ENCODE measurements around the gene LDLRAD2.
"Not testable (repeated sequence)": the region's sequence is repeated elsewhere in the genome, so short reads cannot be mapped to it uniquely, and the experiment has no call there.

The LDLRAD2 gene

GRCh38 chr1:21823980-21824702, 12.1 kb downstream of the LDLRAD2 start:
- in situ Hi-C loops (cut with MboI; ENCODE audit: low sequenced_read_pairs), result no loop called here

GRCh38 chr1:21824926-21825325, 12.9 kb downstream of the LDLRAD2 start:
- in situ Hi-C loops (cut with MboI; ENCODE audit: low sequenced_read_pairs), result no loop called here

GRCh38 chr1:21825393-21825792, 13.3 kb downstream of the LDLRAD2 start:
- in situ Hi-C loops (cut with MboI; ENCODE audit: low sequenced_read_pairs), result no loop called here

GRCh38 chr1:21826694-21827093, 14.6 kb downstream of the LDLRAD2 start:
- in situ Hi-C loops (cut with MboI; ENCODE audit: low sequenced_read_pairs), result not testable (repeated sequence)

- in situ Hi-C loops (cut with MboI; ENCODE audit: low sequenced_read_pairs), result no loop called here
Measured at GRCh38 chr1:21827141-21827679, 15.1 kb downstream of the LDLRAD2 start.

GRCh38 chr1:21828075-21828474, 16.0 kb downstream of the LDLRAD2 start:
- in situ Hi-C loops (cut with MboI; ENCODE audit: low sequenced_read_pairs), result no loop called here

- in situ Hi-C loops (cut with MboI; ENCODE audit: low sequenced_read_pairs), result no loop called here
Measured at GRCh38 chr1:21828506-21829210, 16.6 kb downstream of the LDLRAD2 start.

GRCh38 chr1:21829294-21829693, 17.2 kb downstream of the LDLRAD2 start:
- in situ Hi-C loops (cut with MboI; ENCODE audit: low sequenced_read_pairs), result no loop called here

- in situ Hi-C loops (cut with MboI; ENCODE audit: low sequenced_read_pairs), result no loop called here
Measured at GRCh38 chr1:21830792-21831453, 18.9 kb downstream of the LDLRAD2 start.

- in situ Hi-C loops (cut with MboI; ENCODE audit: low sequenced_read_pairs), result no loop called here
Measured at GRCh38 chr1:21831454-21831970, 19.4 kb downstream of the LDLRAD2 start.

GRCh38 chr1:21833392-21833976, 21.4 kb downstream of the LDLRAD2 start:
- in situ Hi-C loops (cut with MboI; ENCODE audit: low sequenced_read_pairs), result no loop called here

- in situ Hi-C loops (cut with MboI; ENCODE audit: low sequenced_read_pairs), result no loop called here
Measured at GRCh38 chr1:21834094-21834493, 22.0 kb downstream of the LDLRAD2 start.

- in situ Hi-C loops (cut with MboI; ENCODE audit: low sequenced_read_pairs), result no loop called here
Measured at GRCh38 chr1:21834666-21835065, 22.6 kb downstream of the LDLRAD2 start.

GRCh38 chr1:21836010-21836409, 23.9 kb downstream of the LDLRAD2 start:
- in situ Hi-C loops (cut with MboI; ENCODE audit: low sequenced_read_pairs), result no loop called here

- in situ Hi-C loops (cut with MboI; ENCODE audit: low sequenced_read_pairs), result no loop called here
Measured at GRCh38 chr1:21836729-21837128, 24.7 kb downstream of the LDLRAD2 start.

- in situ Hi-C loops (cut with MboI; ENCODE audit: low sequenced_read_pairs), result no loop called here
Measured at GRCh38 chr1:21837476-21837875, 25.4 kb downstream of the LDLRAD2 start.

- in situ Hi-C loops (cut with MboI; ENCODE audit: low sequenced_read_pairs), result no loop called here
Measured at GRCh38 chr1:21838359-21839157, 26.5 kb downstream of the LDLRAD2 start.

GRCh38 chr1:21839337-21840037, 27.4 kb downstream of the LDLRAD2 start:
- in situ Hi-C loops (cut with MboI; ENCODE audit: low sequenced_read_pairs), result no loop called here

GRCh38 chr1:21840981-21841380, 28.9 kb downstream of the LDLRAD2 start:
- in situ Hi-C loops (cut with MboI; ENCODE audit: low sequenced_read_pairs), result no loop called here

Data from hTERT RPE-1 (cell line).